Activated CD4-positive, alpha-beta T cell treated with anti-CD3 and anti-CD28 coated beads for 48 hours (primary cell): ENCODE results near the gene CEP57L1.
"Not testable (repeated sequence)": the region's sequence is repeated elsewhere in the genome, so short reads cannot be mapped to it uniquely, and the experiment has no call there.

Source experiments
- DNase-seq: peaks from one replicate; pipeline ENCODE4 v3.0.0-alpha.2; 2020

Gene CEP57L1

DNA sequence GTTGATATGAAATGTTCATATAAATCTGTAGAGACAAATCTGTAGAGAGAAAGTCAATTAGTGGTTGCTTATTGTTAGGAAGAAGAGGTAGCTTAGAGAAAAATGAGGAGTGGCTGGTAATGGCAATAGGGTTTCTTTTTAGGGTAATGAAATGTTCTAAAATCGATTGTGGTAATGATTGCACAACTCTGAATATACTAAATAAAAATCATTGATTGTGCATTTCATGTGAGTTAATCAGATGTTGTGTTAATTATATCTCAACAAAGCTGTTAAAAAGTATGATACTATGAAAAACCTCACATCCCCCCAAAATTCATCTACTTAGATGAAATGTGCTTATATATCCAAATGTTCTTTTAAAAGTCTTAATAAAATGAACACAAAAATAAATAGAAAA lies 84.2 kb downstream of the CEP57L1 start:
- DNase-seq = no peak

GRCh38 chr6:109182578-109182977 lies 87.3 kb downstream of the CEP57L1 start:
- DNase-seq = no peak

DNA sequence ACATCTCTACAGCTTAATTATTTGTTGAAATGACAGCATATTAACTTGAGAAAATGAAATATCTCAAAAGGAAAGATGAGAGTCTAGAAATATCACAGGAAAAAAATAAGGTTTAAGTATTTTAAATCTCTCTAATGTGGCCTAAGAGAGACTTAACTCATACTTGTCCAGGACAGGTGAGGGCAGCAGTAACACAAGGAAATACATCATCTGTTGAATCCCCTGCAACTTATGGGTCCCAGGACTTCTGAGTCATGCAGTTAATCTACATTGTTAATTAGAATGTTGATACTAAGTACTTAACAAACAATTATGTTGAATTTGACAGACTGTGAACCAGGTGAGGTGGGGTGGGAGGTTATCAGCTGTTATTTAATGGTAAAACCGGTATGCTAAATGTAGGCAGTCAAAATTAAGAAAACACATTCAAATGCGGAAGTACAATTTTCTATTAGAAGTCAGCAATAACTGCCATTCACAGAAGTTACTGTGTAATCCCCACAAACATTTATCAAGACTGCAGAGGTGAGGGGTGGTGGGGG lies 87.9 kb downstream of the CEP57L1 start:
- no peak for DNase-seq

DNA sequence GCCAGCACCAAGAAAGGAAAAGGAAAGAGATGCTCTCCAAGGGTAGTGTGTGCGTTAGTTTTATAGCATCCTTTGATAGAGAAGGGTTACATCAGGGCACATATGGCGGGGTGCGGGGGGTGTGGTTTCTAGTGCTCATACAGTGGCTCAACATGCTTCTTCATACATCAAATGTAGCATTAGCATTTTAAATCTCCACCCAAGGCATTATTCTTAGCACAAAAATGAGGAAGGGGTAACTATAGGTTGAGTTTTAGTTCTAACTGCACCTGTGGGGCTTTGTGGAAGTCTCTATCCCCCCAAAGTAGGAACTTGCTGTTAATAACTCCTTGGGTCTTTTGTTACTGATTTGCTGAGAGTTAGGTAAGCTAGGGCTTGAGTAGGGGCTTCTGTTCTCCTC lies 89.3 kb downstream of the CEP57L1 start:
- no peak for DNase-seq

- peak; percentile 28 for DNase-seq
Measured at GRCh38 chr6:109186012-109186411, 90.7 kb downstream of the CEP57L1 start.

- DNase-seq = peak; percentile 69
Measured at GRCh38 chr6:109187399-109188114, 92.2 kb downstream of the CEP57L1 start.

DNA sequence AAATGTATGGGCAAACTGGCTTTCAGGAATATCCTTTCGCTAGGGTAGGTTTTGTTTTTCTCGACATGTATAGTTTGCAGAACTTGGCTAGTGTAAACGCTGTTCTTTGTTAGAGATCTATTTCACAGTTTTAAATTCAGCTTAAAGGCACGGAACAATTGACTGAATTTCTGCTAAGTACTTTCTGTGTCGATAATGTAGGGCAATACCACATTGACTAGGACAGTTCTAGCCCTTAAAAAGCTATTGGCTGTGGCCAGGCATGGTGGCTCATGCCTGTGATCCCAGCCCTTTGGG lies 92.8 kb downstream of the CEP57L1 start:
- DNase-seq = no peak

- DNase-seq = not testable (repeated sequence)
Measured at GRCh38 chr6:109191368-109191767, 96.1 kb downstream of the CEP57L1 start.

- no peak for DNase-seq
Measured at GRCh38 chr6:109192865-109193264, 97.6 kb downstream of the CEP57L1 start.

GRCh38 chr6:109194880-109195279 lies 99.6 kb downstream of the CEP57L1 start:
- no peak for DNase-seq

DNA sequence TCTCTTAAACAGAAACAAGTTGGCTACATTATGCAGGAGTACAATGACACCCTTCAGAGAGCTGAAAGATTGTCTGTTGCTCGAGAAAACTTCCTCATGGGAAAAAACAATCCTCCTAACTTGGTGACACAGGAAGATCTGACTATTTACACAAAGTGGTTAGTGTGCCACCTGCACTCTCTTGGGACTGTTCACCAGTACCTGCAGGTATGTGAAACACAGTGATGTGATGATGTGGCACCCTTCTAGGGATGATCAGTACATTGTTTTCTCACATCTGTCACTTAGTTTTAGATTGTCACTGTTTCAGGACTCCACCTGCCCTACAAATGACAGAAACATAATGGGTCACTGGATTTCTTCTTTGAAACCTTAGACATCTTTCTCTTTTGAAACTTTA lies 101.8 kb downstream of the CEP57L1 start:
- DNase-seq = no peak

- peak; percentile 36 for DNase-seq
Measured at GRCh38 chr6:109202409-109203264, 107.3 kb downstream of the CEP57L1 start.

DNA sequence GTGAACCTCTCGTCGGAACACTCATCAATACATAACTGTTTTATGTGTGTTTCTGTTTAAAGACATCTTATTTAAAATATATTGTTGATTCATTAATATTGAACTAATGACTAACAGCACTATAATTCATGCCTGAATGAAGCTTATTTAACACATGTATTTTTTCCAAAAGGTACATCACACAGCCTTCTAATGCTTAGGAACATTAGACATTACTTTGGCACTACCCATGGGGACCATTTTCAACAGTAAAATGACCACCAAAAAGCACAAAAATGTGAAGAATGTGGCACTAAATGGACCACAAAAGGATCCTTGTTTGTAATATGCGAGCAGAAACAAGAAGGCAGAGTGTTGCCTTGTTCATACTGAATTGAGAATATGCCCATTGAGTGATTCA lies 109.2 kb downstream of the CEP57L1 start:
- DNase-seq = no peak

DNA sequence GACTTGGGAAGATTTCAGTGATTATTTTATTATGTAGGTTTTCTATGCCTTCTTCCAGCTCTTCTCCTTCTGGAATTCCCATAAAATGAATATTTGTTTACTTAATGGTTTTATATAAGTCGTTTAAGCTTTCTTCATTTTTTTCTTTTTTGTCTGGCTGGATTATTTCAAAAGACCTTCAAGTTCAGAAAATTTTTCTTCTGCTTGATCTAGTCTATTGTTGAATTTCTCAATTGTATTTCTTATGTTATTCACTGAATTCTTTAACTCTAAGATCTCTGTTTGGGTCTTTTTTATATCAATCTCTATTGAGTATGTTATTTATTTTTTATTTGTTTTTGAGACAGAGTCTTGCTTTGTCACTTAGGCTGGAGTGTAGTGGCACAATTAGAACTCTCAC lies 117.4 kb downstream of the CEP57L1 start:
- no peak for DNase-seq
